ENCODE data around the gene DGCR8. TPM values are rescaled to one million over a fixed set of nuclear protein-coding genes. Genes with fewer than 3 reads are reported as not detected.

Gene DGCR8
- total RNA-seq, 2 experiments from 2014 or later = 52.3 to 55.2 TPM

- peak overlapping the region; percentile 88 for H3K27ac Mint-ChIP-seq
- no peak for DNase-seq
- POLR2A ChIA-PET = interaction anchor here (0.8 to 1.5 kb wide), 2 partner anchors 9 to 10 kb away, joined by 3 to 8 read pairs; no protein-coding TSS in a partner anchor
- H3K9me3 Mint-ChIP-seq (ENCODE audit: insufficient read depth) = no peaks in the 10 kb centered on the region
- CTCF ChIA-PET = interaction anchor here (0.6 to 2.2 kb wide), 12 partner anchors 8 to 141 kb away, joined by 3 to 12 read pairs (median 4); no protein-coding TSS in a partner anchor
- peaks cover 47% of the 10 kb centered on the region for H3K4me1 Mint-ChIP-seq (ENCODE audit: low read depth)
- no peak for ATAC-seq
- H3K27me3 Mint-ChIP-seq (ENCODE audit: low read depth) = no peaks in the 10 kb centered on the region
- peaks cover 61% of the 10 kb centered on the region for H3K36me3 Mint-ChIP-seq (ENCODE audit: low read depth)
- no peak overlapping the region for H3K4me3 Mint-ChIP-seq
Measured at GRCh38 chr22:20110359-20110985, 30.4 kb downstream of the DGCR8 start.

GRCh38 chr22:20111045-20111688 is 31.1 kb downstream of the DGCR8 start:
- peaks cover 63% of the 10 kb centered on the region for H3K36me3 Mint-ChIP-seq (ENCODE audit: low read depth)
- ChIA-PET CTCF (interaction anchor here (0.6 to 2.2 kb wide), 14 partner anchors 9 to 141 kb away, joined by 3 to 12 read pairs (median 4); no protein-coding TSS in a partner anchor), POLR2A (interaction anchor here (0.8 to 1.5 kb wide), 2 partner anchors 9 to 10 kb away, joined by 3 to 8 read pairs; no protein-coding TSS in a partner anchor)
- no peaks in the 10 kb centered on the region for H3K9me3 Mint-ChIP-seq (ENCODE audit: insufficient read depth)
- peak overlapping the region; percentile 88 for H3K27ac Mint-ChIP-seq
- peak; percentile 63 for DNase-seq
- peaks cover 52% of the 10 kb centered on the region for H3K4me1 Mint-ChIP-seq (ENCODE audit: low read depth)
- ATAC-seq = peak; percentile 77
- no peaks in the 10 kb centered on the region for H3K27me3 Mint-ChIP-seq (ENCODE audit: low read depth)
- peak overlapping the region; percentile 14 for H3K4me3 Mint-ChIP-seq

- no peak for ATAC-seq
- peaks cover 52% of the 10 kb centered on the region for H3K4me1 Mint-ChIP-seq (ENCODE audit: low read depth)
- no peak overlapping the region for H3K4me3 Mint-ChIP-seq
- no peak for DNase-seq
- CTCF ChIA-PET = interaction anchor here (0.7 to 2.2 kb wide), 8 partner anchors 10 to 92 kb away, joined by 3 to 12 read pairs (median 7); no protein-coding TSS in a partner anchor
- no peaks in the 10 kb centered on the region for H3K27me3 Mint-ChIP-seq (ENCODE audit: low read depth)
- peaks cover 60% of the 10 kb centered on the region for H3K36me3 Mint-ChIP-seq (ENCODE audit: low read depth)
- H3K9me3 Mint-ChIP-seq (ENCODE audit: insufficient read depth) = no peaks in the 10 kb centered on the region
- H3K27ac Mint-ChIP-seq = peak overlapping the region; percentile 84
- POLR2A ChIA-PET = interaction anchor here (1.5 kb wide), 1 partner anchor 11 kb away, joined by 8 read pairs; no protein-coding TSS in a partner anchor
Measured at GRCh38 chr22:20111689-20112622, 31.9 kb downstream of the DGCR8 start.

GRCh38 chr22:20112623-20113511 is 32.8 kb downstream of the DGCR8 start:
- peak overlapping the region; percentile 84 for H3K27ac Mint-ChIP-seq
- CTCF ChIA-PET = interaction anchor here (1.0 to 2.2 kb wide), 3 partner anchors 14 to 40 kb away, joined by 3 to 9 read pairs (median 6); no protein-coding TSS in a partner anchor
- peaks cover 53% of the 10 kb centered on the region for H3K36me3 Mint-ChIP-seq (ENCODE audit: low read depth)
- no peak for ATAC-seq
- no peak overlapping the region for H3K4me3 Mint-ChIP-seq
- H3K27me3 Mint-ChIP-seq (ENCODE audit: low read depth) = no peaks in the 10 kb centered on the region
- peaks cover 52% of the 10 kb centered on the region for H3K4me1 Mint-ChIP-seq (ENCODE audit: low read depth)
- no peaks in the 10 kb centered on the region for H3K9me3 Mint-ChIP-seq (ENCODE audit: insufficient read depth)
- POLR2A ChIA-PET = interaction anchor here (0.7 kb wide), 1 partner anchor 315 kb away, joined by 3 read pairs; no protein-coding TSS in a partner anchor
- no peak for DNase-seq

GRCh38 chr22:20113551-20114310 is 33.7 kb downstream of the DGCR8 start:
- no peaks in the 10 kb centered on the region for H3K9me3 Mint-ChIP-seq (ENCODE audit: insufficient read depth)
- CTCF ChIA-PET = no interaction called here
- POLR2A ChIA-PET = no interaction called here
- no peaks in the 10 kb centered on the region for H3K27me3 Mint-ChIP-seq (ENCODE audit: low read depth)
- H3K36me3 Mint-ChIP-seq (ENCODE audit: low read depth) = peaks cover 57% of the 10 kb centered on the region
- H3K27ac Mint-ChIP-seq = peak overlapping the region; percentile 75
- H3K4me1 Mint-ChIP-seq (ENCODE audit: low read depth) = peaks cover 55% of the 10 kb centered on the region
- no peak overlapping the region for H3K4me3 Mint-ChIP-seq
- ATAC-seq = no peak
- DNase-seq = no peak

- peaks cover 66% of the 10 kb centered on the region for H3K4me1 Mint-ChIP-seq (ENCODE audit: low read depth)
- POLR2A ChIA-PET = interaction anchor here (0.6 kb wide), 1 partner anchor 13 kb away, joined by 6 read pairs; no protein-coding TSS in a partner anchor
Measured at GRCh38 chr22:20114506-20115475, 34.8 kb downstream of the DGCR8 start.

GRCh38 chr22:20115691-20116375 is 35.8 kb downstream of the DGCR8 start, which contains the start of gene RANBP1:
TSS of gene RANBP1 (plus strand) at chr22:20116104. CDS start at chr22:20116185, 81 bp downstream.
- Mint-ChIP-seq H3K4me3 (peak within 1 kb of the TSS; percentile 90), H3K36me3 (ENCODE audit: low read depth) (peaks cover 64% of the 10 kb centered on the region), H3K9me3 (ENCODE audit: insufficient read depth) (no peaks in the 10 kb centered on the region), H3K27me3 (ENCODE audit: low read depth) (no peaks in the 10 kb centered on the region), H3K4me1 (ENCODE audit: low read depth) (peaks cover 69% of the 10 kb centered on the region), H3K27ac (peak within 1 kb of the TSS; percentile 98)
- ChIA-PET CTCF (interaction anchor here (0.9 to 4.4 kb wide), 2 partner anchors 14 to 21 kb away, joined by 3 to 28 read pairs; no protein-coding TSS in a partner anchor), POLR2A (interaction anchor here (0.7 to 1.1 kb wide), 3 partner anchors 13 to 95 kb away, joined by 3 read pairs; partner anchors contain the start of genes DGCR8 and TANGO2)
- ATAC-seq (no peak), DNase-seq (no peak)

More at GRCh38 chr22:20114506-20115475, 34.8 kb downstream of the DGCR8 start:
- Mint-ChIP-seq H3K36me3 (ENCODE audit: low read depth) (peaks cover 64% of the 10 kb centered on the region), H3K27me3 (ENCODE audit: low read depth) (no peaks in the 10 kb centered on the region), H3K9me3 (ENCODE audit: insufficient read depth) (no peaks in the 10 kb centered on the region), H3K27ac (peak overlapping the region; percentile 80), H3K4me3 (peak overlapping the region; percentile 90)
- ATAC-seq (no peak), DNase-seq (no peak)
- CTCF ChIA-PET = no interaction called here

GRCh38 chr22:20116376-20116950 is 36.4 kb downstream of the DGCR8 start:
- H3K27me3 Mint-ChIP-seq (ENCODE audit: low read depth) = no peaks in the 10 kb centered on the region
- H3K4me3 Mint-ChIP-seq = peak overlapping the region; percentile 90
- DNase-seq (peak; percentile 31), ATAC-seq (peak; percentile 0)
- no peaks in the 10 kb centered on the region for H3K9me3 Mint-ChIP-seq (ENCODE audit: insufficient read depth)
- peaks cover 68% of the 10 kb centered on the region for H3K4me1 Mint-ChIP-seq (ENCODE audit: low read depth)
- H3K36me3 Mint-ChIP-seq (ENCODE audit: low read depth) = peaks cover 61% of the 10 kb centered on the region
- peak overlapping the region; percentile 98 for H3K27ac Mint-ChIP-seq
- POLR2A ChIA-PET = interaction anchor here (0.7 to 1.3 kb wide), 10 partner anchors 8 to 96 kb away, joined by 3 to 7 read pairs (median 4); partner anchors contain the start of genes DGCR8 and TANGO2
- CTCF ChIA-PET = interaction anchor here (0.9 to 4.4 kb wide), 3 partner anchors 8 to 21 kb away, joined by 3 to 28 read pairs (median 6); no protein-coding TSS in a partner anchor
